OCI-LY3 (cell line): ENCODE measurements around the gene CCDC167.

ENCODE experiments used
- H2AFZ ChIP-seq: fragments of 200-600, 300-600 bp; shearing (Covaris generic); 2 replicates; pipeline ENCODE4 v1.6.0; 2014; ENCODE audit warnings: antibody characterized with exemption, low read depth, low read length
- H3K27ac ChIP-seq: fragments of 200-600, 300-600 bp; sonication (generic); 2 replicates; pipeline ENCODE4 v1.5.1; 2014; ENCODE audit warnings: mild to moderate bottlenecking, low read length, moderate library complexity, mixed read lengths
- H3K27me3 ChIP-seq: fragments of 200-600, 300-600 bp; sonication (generic); 2 replicates; pipeline ENCODE4 v1.6.1; 2014; ENCODE audit warnings: low read depth, low read length, mixed read lengths
- H3K36me3 ChIP-seq: fragments of 200-600, 300-600 bp; sonication (generic); replicated peaks from 2 replicates; pipeline ENCODE3; 2014; ENCODE audit warnings: low read depth, low read length, mixed read lengths
- H3K4me1 ChIP-seq: fragments of 300-600, 200-600 bp; sonication (generic); 2 replicates; pipeline ENCODE4 v1.6.1; 2014; ENCODE audit warnings: low read length, mixed read lengths
- H3K4me2 ChIP-seq: fragments of 200-600, 300-600 bp; sonication (generic); 2 replicates; pipeline ENCODE4 v1.6.1; 2014; ENCODE audit warnings: low read length, mixed read lengths
- H3K4me3 ChIP-seq: fragments of 300-600, 200-600 bp; sonication (generic); 2 replicates; pipeline ENCODE4 v1.5.1; 2014; ENCODE audit warnings: antibody characterized with exemption, mild to moderate bottlenecking, low read length, moderate library complexity
- H3K79me2 ChIP-seq: fragments of 300-600, 200-600 bp; shearing (Covaris generic); 2 replicates; pipeline ENCODE4 v1.6.1; 2014; ENCODE audit warnings: mild to moderate bottlenecking, low read length, mixed read lengths
- H3K9ac ChIP-seq: fragments of 300-600, 200-600 bp; shearing (Covaris generic); 2 replicates; pipeline ENCODE4 v1.6.0; 2014; ENCODE audit warnings: mild to moderate bottlenecking, low read length, moderate library complexity
- H3K9me3 ChIP-seq: fragments of 200-600, 300-600 bp; shearing (Covaris generic); 2 replicates; pipeline ENCODE4 v1.6.1; 2014; ENCODE audit warnings: low read length, mixed read lengths; ENCODE audit not compliant: insufficient read depth
- H4K20me1 ChIP-seq: fragments of 200-600, 300-600 bp; sonication (generic); 2 replicates; pipeline ENCODE4 v1.6.1; 2016; ENCODE audit warnings: low read length, mixed read lengths; ENCODE audit not compliant: insufficient read depth
- CTCF ChIP-seq: fragments of 200-600, 300-600 bp; sonication (generic); IDR thresholded peaks from 2 replicates; pipeline ENCODE4 v1.5.1; 2014; ENCODE audit warnings: antibody characterized with exemption, low read length, low read depth
- EZH2phosphoT487 ChIP-seq: fragments of 200-600 bp; shearing (Covaris generic); IDR thresholded peaks from 2 replicates; pipeline ENCODE4 v1.6.1; 2018; ENCODE audit warnings: antibody characterized with exemption, mixed run types, low read depth

Gene CCDC167

GRCh38 chr6:37481711-37482605, 17.7 kb downstream of the CCDC167 start:
- Histone ChIP-seq H3K4me3 (no peak overlapping the region), H3K27ac (no peak overlapping the region), H3K4me1 (no peaks in the 10 kb centered on the region), H3K79me2 (no peaks in the 10 kb centered on the region), H3K36me3 (peaks cover 50% of the 10 kb centered on the region), H3K9me3 (no peaks in the 10 kb centered on the region), H4K20me1 (no peaks in the 10 kb centered on the region), H3K4me2 (no peak overlapping the region), H3K9ac (no peak overlapping the region), H3K27me3 (no peaks in the 10 kb centered on the region), H2AFZ (no peak overlapping the region)
- TF ChIP-seq EZH2phosphoT487 (no peak), CTCF (no peak)

- H3K36me3 ChIP-seq, result peaks cover 58% of the 10 kb centered on the region
These were observed 18.6 kb downstream of the CCDC167 start for GRCh38 chr6:37480951-37481534.

GRCh38 chr6:37480118-37480736, 19.5 kb downstream of the CCDC167 start:
- H4K20me1 ChIP-seq, result no peaks in the 10 kb centered on the region
- no peaks in the 10 kb centered on the region for H3K79me2 ChIP-seq
- H3K36me3 ChIP-seq, result peaks cover 61% of the 10 kb centered on the region
- TF ChIP-seq EZH2phosphoT487 (no peak), CTCF (no peak)
- H3K4me2 ChIP-seq, result no peak overlapping the region
- no peak overlapping the region for H3K27ac ChIP-seq
- no peaks in the 10 kb centered on the region for H3K27me3 ChIP-seq
- no peaks in the 10 kb centered on the region for H3K4me1 ChIP-seq
- no peak overlapping the region for H2AFZ ChIP-seq
- H3K9ac ChIP-seq, result no peak overlapping the region
- no peaks in the 10 kb centered on the region for H3K9me3 ChIP-seq
- H3K4me3 ChIP-seq, result no peak overlapping the region

More at GRCh38 chr6:37480951-37481534, 18.6 kb downstream of the CCDC167 start:
- no peaks in the 10 kb centered on the region for H4K20me1 ChIP-seq
- no peak overlapping the region for H2AFZ ChIP-seq
- no peak overlapping the region for H3K4me2 ChIP-seq
- TF ChIP-seq EZH2phosphoT487 (no peak), CTCF (no peak)
- H3K79me2 ChIP-seq, result no peaks in the 10 kb centered on the region
- no peak overlapping the region for H3K9ac ChIP-seq
- no peaks in the 10 kb centered on the region for H3K4me1 ChIP-seq
- H3K9me3 ChIP-seq, result no peaks in the 10 kb centered on the region
- H3K27me3 ChIP-seq, result no peaks in the 10 kb centered on the region
- no peak overlapping the region for H3K27ac ChIP-seq
- no peak overlapping the region for H3K4me3 ChIP-seq

- no peak for TF ChIP-seq CTCF
- no peaks in the 10 kb centered on the region for H3K9me3 ChIP-seq
- no peaks in the 10 kb centered on the region for H4K20me1 ChIP-seq
- no peak overlapping the region for H3K27ac ChIP-seq
- no peaks in the 10 kb centered on the region for H3K4me1 ChIP-seq
- no peak overlapping the region for H2AFZ ChIP-seq
- H3K36me3 ChIP-seq, result peaks cover 69% of the 10 kb centered on the region
- no peak overlapping the region for H3K4me3 ChIP-seq
- H3K79me2 ChIP-seq, result no peaks in the 10 kb centered on the region
- H3K27me3 ChIP-seq, result no peaks in the 10 kb centered on the region
- no peak overlapping the region for H3K4me2 ChIP-seq
- no peak overlapping the region for H3K9ac ChIP-seq
These were observed 20.3 kb downstream of the CCDC167 start for GRCh38 chr6:37479266-37479854.
